Activated naive CD4-positive, alpha-beta T cell treated with anti-CD3 and anti-CD28 coated beads, Interleukin-2, amount 10 ng/mL, durations not matched to agents 7 days and 5 days (primary cell): ENCODE measurements around the gene GAS1.
A peak's percentile ranks its signal among the peaks of the same experiment; 100 is the strongest.

Experiments used
- CTCF ChIA-PET: fragments of 350-600 bp; sonication (Branson Sonifier 250); formaldehyde crosslinking; loops from one replicate; lab custom pipeline; 2021; ENCODE audit warnings: antibody characterized with exemption; lab: Charles Lee
- DNase-seq: peaks from one replicate; pipeline ENCODE4 v3.0.0-alpha.2; 2020
- H3K27ac Mint-ChIP-seq: one replicate; pipeline ENCODE4 v1.8.0; 2021; ENCODE audit warnings: mild to moderate bottlenecking, moderate library complexity, mixed read lengths
- H3K27me3 Mint-ChIP-seq: one replicate; pipeline ENCODE4 v1.8.0; 2021; ENCODE audit warnings: mild to moderate bottlenecking, mixed read lengths
- H3K36me3 Mint-ChIP-seq: one replicate; pipeline ENCODE4 v1.8.0; 2021; ENCODE audit warnings: mixed read lengths
- H3K4me1 Mint-ChIP-seq: one replicate; pipeline ENCODE4 v1.8.0; 2021; ENCODE audit warnings: mixed read lengths
- H3K4me3 Mint-ChIP-seq: one replicate; pipeline ENCODE4 v1.8.0; 2021; ENCODE audit warnings: mild to moderate bottlenecking, moderate library complexity, mixed read lengths
- H3K9me3 Mint-ChIP-seq: one replicate; pipeline ENCODE4 v1.8.0; 2021; ENCODE audit warnings: mixed read lengths

Gene GAS1

DNA sequence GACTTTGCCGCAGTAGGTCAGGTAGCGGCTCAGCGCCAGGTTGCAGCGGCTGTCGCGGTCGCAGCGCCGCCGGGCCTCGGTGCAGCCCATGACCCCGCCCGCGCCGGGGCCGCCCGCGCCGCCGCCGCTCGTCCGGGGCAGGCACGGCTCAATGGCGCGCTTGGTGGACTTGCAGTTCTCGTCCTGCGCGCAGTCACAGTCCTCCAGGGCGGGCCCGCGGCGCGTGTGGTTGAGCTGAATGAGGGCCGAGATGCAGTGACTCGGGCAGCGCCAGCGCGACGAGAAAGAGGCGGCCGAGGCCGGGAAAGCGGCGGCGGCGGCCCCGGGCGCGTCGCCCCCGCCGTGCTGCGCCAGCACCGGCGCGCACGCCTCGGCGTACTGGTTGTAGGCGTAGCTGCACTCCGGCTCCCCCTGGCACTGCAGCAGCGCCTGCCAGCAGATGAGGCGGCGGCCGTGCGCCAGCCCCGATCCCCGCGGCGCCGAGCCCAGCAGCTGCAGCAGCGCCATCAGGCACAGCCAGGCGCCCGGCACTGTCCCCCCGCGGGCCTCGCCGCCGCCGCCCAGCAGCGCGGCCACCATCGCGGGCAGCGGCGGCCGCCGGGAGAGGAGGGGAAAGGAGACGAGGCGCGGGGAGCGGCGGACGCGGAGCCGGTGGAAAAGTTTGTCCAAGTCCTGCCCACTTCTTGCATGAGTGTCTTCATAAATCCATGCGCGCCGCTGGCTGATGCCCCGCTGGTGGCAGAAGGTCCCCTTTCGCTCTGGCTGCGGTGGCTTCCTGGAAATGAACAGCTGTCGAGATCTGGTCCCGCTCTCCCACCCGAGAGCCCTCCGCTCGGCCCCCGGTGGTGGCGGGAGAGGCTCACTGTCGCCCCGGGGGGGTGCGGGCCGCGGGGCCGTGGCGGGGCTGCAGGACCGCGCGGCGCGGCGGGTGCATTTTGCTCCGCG, 833 bp downstream of the GAS1 start:
- H3K27ac Mint-ChIP-seq = peak overlapping the region; percentile 67
- CTCF ChIA-PET = no interaction called here

DNA sequence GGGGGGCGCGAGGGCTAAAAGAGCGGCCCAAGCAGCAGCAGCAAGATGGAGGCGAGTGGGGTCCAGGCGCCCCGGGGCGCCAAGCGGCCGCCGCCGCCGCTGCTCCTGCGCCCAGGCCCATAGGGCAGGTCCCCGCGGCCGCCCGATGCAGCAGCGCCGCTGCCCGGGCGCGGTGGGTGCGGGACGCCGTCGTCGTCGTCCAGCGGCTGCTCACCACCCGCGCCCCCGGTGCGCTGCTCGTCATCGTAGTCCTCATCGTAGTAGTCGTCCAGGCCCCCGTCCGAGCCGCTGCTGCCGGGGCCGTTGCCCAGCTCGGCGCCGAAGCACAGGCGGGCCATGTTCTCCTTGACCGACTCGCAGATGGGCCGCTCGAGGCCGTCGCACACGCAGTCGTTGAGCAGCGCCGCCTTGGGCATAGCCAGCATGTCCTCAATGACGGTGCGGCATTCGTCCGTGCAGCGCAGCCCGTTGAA, 1.5 kb downstream of the GAS1 start:
- DNase-seq = no peak
- Mint-ChIP-seq H3K4me3 (peak overlapping the region; percentile 67), H3K36me3 (no peaks in the 10 kb centered on the region), H3K27ac (no peak overlapping the region), H3K9me3 (no peaks in the 10 kb centered on the region), H3K27me3 (peaks cover 49% of the 10 kb centered on the region), H3K4me1 (peaks cover 20% of the 10 kb centered on the region)
- CTCF ChIA-PET = no interaction called here

More for the DNA sequence above, 833 bp downstream of the GAS1 start:
- peak; percentile 74 for DNase-seq
- H3K4me1 Mint-ChIP-seq = peaks cover 20% of the 10 kb centered on the region
- peaks cover 44% of the 10 kb centered on the region for H3K27me3 Mint-ChIP-seq
- peak overlapping the region; percentile 74 for H3K4me3 Mint-ChIP-seq
- no peaks in the 10 kb centered on the region for H3K36me3 Mint-ChIP-seq
- peaks cover 2% of the 10 kb centered on the region for H3K9me3 Mint-ChIP-seq

DNA sequence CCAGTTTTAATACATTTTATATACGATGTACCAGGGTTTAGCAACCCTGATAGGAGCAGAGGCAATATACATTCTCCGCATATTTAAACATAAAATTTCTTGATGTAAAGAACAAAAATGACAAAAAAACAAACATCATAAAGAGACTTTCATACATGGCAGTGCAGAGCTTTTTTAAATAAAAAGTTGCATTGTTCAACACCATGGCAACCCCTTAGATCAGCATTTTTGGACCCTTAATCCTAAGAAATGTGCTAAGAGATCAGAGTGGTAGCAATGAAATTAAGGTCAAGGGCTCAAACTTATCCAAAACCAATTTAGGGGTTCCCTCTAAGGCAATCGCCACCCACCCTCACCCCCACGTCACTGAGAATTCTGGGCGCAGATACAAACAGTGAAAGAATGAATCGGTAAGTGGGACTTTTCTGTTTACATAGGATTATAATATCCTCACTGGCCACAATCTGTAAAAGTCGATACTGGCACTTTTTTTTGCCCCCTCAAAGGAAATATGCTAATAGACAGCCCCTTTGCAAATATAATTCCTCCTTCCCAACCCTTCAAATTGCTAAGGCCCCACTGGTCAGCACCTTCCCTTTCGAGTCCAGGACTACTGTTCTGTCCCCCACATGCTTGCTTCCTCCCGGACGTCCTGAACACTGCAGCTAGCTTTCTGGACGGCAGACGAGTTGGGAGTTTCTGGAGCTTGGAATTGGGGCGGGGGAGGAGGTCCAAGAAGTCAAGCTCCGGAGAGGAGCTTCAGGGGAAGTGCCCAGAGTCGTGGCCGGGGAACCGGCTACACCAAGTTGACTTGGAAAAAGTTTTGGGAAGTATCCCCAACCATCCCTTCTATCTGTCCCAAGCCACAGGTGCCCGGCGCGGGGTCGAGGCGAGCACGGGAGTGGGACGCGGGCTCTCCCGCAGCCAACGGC, 2.2 kb downstream of the GAS1 start:
- H3K27ac Mint-ChIP-seq = peak overlapping the region; percentile 11

DNA sequence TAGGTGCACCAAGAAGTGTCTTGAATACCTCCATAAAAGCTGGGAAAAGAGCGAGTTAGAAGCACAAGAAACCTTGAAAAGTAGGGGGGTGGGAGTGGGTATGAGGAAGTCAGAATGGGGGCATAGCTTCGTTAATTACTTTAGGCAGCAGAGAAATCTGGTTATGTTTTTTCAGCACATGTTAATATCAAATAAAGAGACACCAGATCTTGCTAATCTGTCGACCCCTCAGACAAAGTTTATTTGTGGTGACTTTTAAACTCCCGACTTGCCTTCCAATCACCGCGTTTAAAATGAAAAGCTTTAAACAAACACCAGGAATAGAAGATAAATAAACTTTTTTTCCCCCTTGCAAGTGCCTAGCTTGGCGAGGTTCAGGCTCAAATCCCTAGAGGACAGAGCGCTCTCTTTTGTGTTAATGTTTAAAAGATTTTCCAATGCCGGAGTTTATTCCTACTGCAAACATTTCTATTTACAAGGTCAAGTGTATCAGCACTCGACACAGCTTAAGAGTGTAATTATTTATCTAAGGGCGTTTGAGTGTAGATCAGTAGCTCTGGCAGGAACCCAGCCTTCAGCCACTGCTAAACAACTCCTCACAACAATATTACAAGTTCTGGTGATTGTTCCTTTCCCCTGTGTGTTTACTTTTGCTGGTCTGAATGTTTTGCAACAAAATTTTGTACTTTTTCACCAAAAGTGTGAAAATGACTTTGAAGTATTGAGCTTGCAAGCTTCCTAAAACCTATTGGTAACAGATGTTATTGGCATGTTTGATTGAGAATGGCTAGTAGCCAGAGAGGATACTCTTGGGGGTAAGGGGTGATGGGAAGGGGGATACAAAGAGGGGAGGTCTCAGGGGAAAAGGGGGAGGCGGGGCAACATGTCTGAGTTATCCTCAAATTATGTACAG, 3.8 kb downstream of the GAS1 start:
- Mint-ChIP-seq H3K4me3 (no peak overlapping the region), H3K9me3 (no peaks in the 10 kb centered on the region), H3K4me1 (peaks cover 13% of the 10 kb centered on the region), H3K36me3 (no peaks in the 10 kb centered on the region), H3K27ac (no peak overlapping the region), H3K27me3 (peaks cover 63% of the 10 kb centered on the region)
- no peak for DNase-seq
- CTCF ChIA-PET = no interaction called here

More for the DNA sequence above, 2.2 kb downstream of the GAS1 start:
- peaks cover 20% of the 10 kb centered on the region for H3K4me1 Mint-ChIP-seq
- H3K9me3 Mint-ChIP-seq = no peaks in the 10 kb centered on the region
- no peaks in the 10 kb centered on the region for H3K36me3 Mint-ChIP-seq
- CTCF ChIA-PET = no interaction called here
- peak overlapping the region; percentile 46 for H3K4me3 Mint-ChIP-seq
- DNase-seq = no peak
- H3K27me3 Mint-ChIP-seq = peaks cover 51% of the 10 kb centered on the region

DNA sequence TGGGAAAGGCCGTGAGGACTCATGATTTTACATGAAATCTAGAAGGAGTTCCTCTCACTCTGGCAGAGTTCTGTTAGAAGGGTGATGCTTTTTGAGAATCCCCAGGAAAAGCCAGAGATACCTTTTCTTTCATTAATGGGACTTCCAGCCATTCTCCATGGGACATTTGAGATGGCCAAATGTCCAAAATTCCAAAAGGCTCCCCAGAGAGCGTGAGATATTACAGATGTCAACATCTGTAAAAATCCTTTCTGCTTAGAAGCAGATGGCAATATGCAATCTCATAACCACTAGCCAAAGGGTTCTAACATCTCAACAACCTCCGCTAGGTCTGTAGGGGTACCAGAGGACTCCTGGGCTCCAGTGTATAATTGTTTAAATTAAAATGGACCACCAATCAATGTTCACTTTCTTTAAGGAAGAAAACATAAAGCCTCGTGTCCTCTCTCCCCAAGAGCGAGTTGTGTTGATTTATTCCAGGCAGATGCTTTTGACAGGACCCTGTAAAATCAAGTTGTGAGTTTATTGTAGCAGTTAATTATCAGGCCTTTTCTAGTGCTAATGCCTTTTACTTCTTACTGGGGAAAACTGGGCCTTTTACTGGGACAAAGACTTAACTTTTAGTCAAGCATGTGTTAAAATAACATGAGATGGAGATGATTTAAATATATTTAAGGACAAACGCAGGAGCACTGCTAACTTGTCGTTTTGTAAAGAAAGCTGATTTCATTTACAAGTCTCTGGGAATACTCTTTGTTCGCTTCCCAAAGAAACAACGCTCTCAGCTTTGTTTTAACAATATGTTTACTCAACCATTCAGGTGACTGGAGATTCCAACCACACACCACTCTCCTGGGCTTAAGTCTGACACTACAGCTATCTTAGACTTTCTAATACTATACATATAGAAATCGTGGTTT, 4.8 kb downstream of the GAS1 start:
- no peak for DNase-seq
- H3K4me1 Mint-ChIP-seq = peaks cover 7% of the 10 kb centered on the region
- peaks cover 63% of the 10 kb centered on the region for H3K27me3 Mint-ChIP-seq
- H3K27ac Mint-ChIP-seq = no peak overlapping the region
- no peaks in the 10 kb centered on the region for H3K9me3 Mint-ChIP-seq
- CTCF ChIA-PET = no interaction called here
- no peaks in the 10 kb centered on the region for H3K36me3 Mint-ChIP-seq
- no peak overlapping the region for H3K4me3 Mint-ChIP-seq

DNA sequence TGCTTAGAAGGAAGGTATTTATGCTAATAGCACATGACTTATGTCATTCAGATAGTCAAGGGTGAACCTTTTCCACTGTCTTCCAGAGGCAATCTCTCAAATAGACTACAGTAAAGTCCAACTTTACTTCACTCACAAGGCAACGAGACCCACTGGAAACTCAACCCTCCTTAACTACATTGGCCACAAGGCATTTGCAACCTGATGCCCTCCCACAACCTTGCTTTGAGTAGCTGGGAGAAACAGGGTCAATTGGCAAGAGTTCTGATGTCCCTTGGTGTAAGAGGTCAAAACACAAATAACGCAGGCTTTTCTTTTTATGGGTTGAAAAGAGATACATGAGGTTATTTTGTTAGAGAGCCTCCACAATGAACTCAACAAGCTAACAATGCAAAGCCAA, 6.1 kb downstream of the GAS1 start:
- Mint-ChIP-seq H3K27me3 (peaks cover 63% of the 10 kb centered on the region), H3K9me3 (no peaks in the 10 kb centered on the region), H3K36me3 (no peaks in the 10 kb centered on the region), H3K27ac (no peak overlapping the region), H3K4me1 (peaks cover 7% of the 10 kb centered on the region), H3K4me3 (no peak overlapping the region)
- CTCF ChIA-PET = no interaction called here
- DNase-seq = no peak

DNA sequence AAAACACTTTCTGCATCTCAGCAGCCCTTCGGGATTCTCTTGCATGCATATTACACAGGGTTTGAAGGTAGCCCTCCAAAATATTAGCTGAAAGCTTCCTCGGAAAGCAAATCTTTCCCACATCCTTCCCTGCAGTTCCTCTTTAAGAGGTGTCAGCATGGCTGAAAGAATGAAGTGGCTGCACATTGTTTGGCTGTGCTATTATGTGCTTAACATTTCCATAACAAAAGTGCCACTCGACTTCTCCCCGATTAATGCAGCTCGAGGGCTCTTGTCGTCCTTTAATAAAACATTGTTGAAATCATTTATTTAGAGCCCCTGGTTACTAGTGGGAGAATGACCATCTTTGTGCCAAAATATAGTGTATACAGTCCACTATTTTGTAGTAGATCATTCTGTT, 6.5 kb downstream of the GAS1 start:
- H3K4me3 Mint-ChIP-seq = no peak overlapping the region
- CTCF ChIA-PET = no interaction called here
- H3K4me1 Mint-ChIP-seq = peaks cover 5% of the 10 kb centered on the region
- H3K27ac Mint-ChIP-seq = no peak overlapping the region
- H3K27me3 Mint-ChIP-seq = peaks cover 59% of the 10 kb centered on the region
- no peaks in the 10 kb centered on the region for H3K9me3 Mint-ChIP-seq
- H3K36me3 Mint-ChIP-seq = no peaks in the 10 kb centered on the region
- DNase-seq = no peak

DNA sequence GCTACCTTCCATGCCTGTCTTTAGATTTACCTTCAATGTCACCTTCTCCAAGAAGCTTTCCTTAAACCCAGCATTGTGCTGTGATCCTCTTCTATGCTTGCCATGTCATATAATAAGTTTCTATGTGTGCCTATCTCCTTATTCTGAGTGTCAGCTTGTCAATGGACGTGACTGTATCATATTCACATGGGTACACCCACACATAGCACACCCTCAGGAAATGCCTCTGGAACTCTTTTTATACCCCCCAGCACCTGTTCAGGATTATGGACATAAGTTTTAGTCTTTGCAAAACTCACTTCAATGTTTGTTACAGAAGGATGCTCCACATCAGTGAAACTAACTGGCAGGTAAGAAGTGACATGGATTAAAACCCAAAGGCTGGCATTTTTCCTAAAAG, 7.4 kb downstream of the GAS1 start:
- Mint-ChIP-seq H3K4me1 (peaks cover under 1% of the 10 kb centered on the region), H3K27me3 (peaks cover 50% of the 10 kb centered on the region), H3K4me3 (no peak overlapping the region), H3K9me3 (no peaks in the 10 kb centered on the region), H3K27ac (no peak overlapping the region), H3K36me3 (no peaks in the 10 kb centered on the region)
- CTCF ChIA-PET = no interaction called here
- no peak for DNase-seq

DNA sequence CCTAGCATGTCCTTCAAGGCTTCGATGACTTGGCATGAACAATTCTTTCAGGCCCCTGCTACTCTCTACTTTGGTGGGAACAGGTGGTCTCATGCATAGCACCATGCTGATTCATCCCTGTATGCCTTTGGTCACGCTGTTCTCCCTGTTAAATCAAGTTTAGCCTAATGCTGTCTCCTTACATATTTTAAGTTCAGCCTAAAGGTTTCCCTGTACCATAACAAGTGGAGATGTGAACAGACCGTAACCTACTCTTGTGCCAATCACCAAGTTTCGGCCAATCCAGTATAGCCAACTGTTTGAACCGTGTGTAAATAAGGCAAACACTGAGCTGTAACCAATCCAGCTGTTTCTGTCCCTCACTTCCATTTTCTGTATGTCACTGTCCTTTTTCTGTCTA, 8.0 kb downstream of the GAS1 start:
- H3K4me3 Mint-ChIP-seq = no peak overlapping the region
- peaks cover 48% of the 10 kb centered on the region for H3K27me3 Mint-ChIP-seq
- CTCF ChIA-PET = no interaction called here
- H3K9me3 Mint-ChIP-seq = no peaks in the 10 kb centered on the region
- H3K4me1 Mint-ChIP-seq = no peaks in the 10 kb centered on the region
- no peak for DNase-seq
- no peaks in the 10 kb centered on the region for H3K36me3 Mint-ChIP-seq
- H3K27ac Mint-ChIP-seq = no peak overlapping the region

DNA sequence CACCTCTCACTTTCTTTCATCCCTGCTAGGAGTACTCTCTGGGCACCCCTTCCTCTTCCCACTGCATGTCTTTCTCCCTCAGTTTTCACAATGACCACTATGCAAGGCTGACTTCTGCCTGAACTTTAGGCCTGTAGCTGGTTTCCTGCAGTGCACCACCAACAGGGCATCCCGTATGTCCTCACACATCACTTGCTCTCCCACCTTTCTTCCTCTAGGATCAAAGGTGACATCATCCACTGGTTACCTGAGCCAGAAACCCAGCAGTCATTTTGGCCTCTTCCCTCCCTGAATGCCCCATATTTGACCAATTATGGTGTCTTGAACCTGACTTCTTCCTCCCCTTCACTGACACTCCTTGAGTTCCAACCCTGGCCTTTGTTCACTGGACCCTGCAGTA, 8.5 kb downstream of the GAS1 start:
- CTCF ChIA-PET = no interaction called here

DNA sequence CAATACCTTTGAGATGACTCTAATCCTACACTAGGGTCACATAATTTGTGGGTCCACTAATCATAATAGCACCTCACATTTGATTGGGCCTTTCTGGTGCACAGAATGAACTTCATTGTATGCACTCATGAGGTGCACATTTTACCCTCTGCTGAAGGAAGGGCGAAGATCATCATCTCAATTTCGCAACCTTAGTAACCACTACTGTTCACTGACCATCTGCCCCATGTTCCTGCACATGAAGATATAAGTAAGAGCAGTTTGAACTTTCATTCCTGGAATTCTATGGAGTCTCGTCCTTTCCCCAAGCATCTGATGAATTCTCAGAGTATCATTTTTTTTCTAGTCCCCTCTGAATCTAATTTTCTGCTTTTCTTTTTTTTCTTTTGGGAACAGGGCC, 21.2 kb downstream of the GAS1 start:
- no peaks in the 10 kb centered on the region for H3K9me3 Mint-ChIP-seq
- H3K36me3 Mint-ChIP-seq = no peaks in the 10 kb centered on the region
- H3K27me3 Mint-ChIP-seq = peaks cover 5% of the 10 kb centered on the region
- no peak overlapping the region for H3K27ac Mint-ChIP-seq
- CTCF ChIA-PET = no interaction called here
- no peak for DNase-seq
- no peaks in the 10 kb centered on the region for H3K4me1 Mint-ChIP-seq
- H3K4me3 Mint-ChIP-seq = no peak overlapping the region

More for the DNA sequence above, 8.5 kb downstream of the GAS1 start:
- H3K4me1 Mint-ChIP-seq = no peaks in the 10 kb centered on the region
- peaks cover 45% of the 10 kb centered on the region for H3K27me3 Mint-ChIP-seq
- no peak overlapping the region for H3K27ac Mint-ChIP-seq
- no peak for DNase-seq
- H3K4me3 Mint-ChIP-seq = no peak overlapping the region
- no peaks in the 10 kb centered on the region for H3K36me3 Mint-ChIP-seq
- no peaks in the 10 kb centered on the region for H3K9me3 Mint-ChIP-seq

DNA sequence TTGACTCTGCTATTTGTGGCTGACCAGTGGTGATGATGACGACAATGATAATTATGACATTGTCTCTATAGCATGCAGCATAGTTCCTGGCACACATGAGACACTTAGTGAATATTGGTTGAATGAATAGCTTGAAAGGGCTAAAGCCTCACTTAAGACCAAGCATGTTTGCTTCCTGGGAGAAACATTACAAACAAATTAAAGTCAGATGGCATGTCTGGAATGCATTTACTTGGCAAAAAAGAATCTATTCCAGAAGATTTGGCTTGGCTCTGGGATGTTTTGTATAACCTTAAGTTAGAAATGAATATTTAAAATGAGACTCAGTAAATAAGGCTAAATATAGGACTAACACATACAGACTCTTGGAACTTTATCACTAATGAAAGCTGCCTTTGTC, 21.6 kb downstream of the GAS1 start:
- H3K36me3 Mint-ChIP-seq = no peaks in the 10 kb centered on the region
- no peak overlapping the region for H3K4me3 Mint-ChIP-seq
- no peak for DNase-seq
- no peaks in the 10 kb centered on the region for H3K4me1 Mint-ChIP-seq
- H3K27ac Mint-ChIP-seq = no peak overlapping the region
- CTCF ChIA-PET = no interaction called here
- no peaks in the 10 kb centered on the region for H3K9me3 Mint-ChIP-seq
- peaks cover 6% of the 10 kb centered on the region for H3K27me3 Mint-ChIP-seq

DNA sequence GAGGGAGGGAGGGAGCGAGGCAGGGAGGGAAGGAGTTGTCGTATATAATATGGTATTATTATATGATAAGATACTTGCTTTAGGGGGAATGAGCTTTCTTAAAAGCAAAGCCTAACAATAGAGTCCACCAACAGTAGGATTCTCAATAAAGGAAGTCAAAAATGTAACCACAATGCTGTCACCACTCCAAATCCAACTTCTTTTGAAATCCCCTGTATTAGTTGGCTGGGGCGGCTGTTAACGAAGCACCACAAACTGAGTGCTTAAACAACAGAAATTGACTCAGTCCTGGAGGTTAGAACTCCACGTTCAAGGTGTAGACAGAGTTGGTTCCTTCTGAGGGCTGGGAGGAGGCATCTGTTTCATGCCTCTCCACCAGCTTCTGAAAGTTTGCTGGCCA, 23.1 kb downstream of the GAS1 start:
- Mint-ChIP-seq H3K36me3 (no peaks in the 10 kb centered on the region), H3K27me3 (peaks cover 6% of the 10 kb centered on the region)

More for the DNA sequence above, 23.1 kb downstream of the GAS1 start:
- Mint-ChIP-seq H3K4me3 (no peak overlapping the region), H3K4me1 (no peaks in the 10 kb centered on the region), H3K27ac (no peak overlapping the region), H3K9me3 (no peaks in the 10 kb centered on the region)
- CTCF ChIA-PET = no interaction called here
- no peak for DNase-seq
